ENCODE measurements around the gene RASAL3.
"Not testable (repeated sequence)": the region's sequence is repeated elsewhere in the genome, so short reads cannot be mapped to it uniquely, and the experiment has no call there.

DNA sequence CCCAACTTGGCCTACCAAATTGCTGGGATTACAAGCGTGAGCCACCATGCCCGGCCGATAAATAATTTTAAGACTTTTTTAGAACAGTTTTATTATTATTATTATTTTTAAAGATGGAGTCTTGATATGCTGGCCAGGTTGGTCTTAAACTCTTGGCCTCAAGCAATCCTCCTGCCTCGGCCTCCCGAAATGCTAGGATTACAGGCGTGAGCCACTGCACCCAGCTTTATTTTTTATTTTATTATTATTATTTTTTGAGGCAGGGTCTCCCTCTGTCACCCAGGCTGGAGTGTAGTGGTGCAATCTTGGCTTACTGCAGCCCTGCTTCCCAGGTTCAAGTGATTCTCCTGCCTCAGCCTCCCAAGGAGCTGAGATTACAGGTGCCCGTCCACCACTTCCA, 16.7 kb upstream of the RASAL3 start:
- TF ChIP-seq EZH2 (IDR thresholded peaks at IDR 0.05); POLR2AphosphoS5 (IDR thresholded peaks at IDR 0.05; ENCODE audit: borderline replicate concordance, low read depth, low read length); FOXP2 (optimal IDR thresholded peaks at IDR 0.05; ENCODE audit: control extremely low read depth, extremely low read length, insufficient read depth): not testable (repeated sequence)
